Measurements from ENCODE around the gene HS6ST1.

DNA sequence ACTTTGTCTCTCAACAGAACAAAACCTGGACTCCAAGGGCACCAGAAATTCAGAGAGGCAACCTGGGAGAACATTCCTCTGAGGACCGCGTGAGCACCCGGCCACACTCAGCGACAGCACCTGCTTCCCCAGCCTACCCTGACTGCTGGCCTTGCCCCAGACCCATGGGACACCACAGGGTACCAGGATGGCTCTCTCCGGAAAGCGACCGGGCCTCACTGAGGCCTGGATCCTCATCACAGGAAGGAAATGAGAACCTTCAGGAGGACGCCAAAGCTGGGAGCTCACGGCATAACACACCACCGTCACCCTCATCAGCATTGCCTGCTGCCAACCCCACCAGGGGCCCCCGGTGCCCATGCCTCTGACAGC lies 38.9 kb downstream of the HS6ST1 start:
- TF ChIP-seq EZH2phosphoT487 (IDR thresholded peaks at IDR 0.05; ENCODE audit: borderline replicate concordance, low read length): no peak
- TF ChIP-seq EZH2 (IDR thresholded peaks at IDR 0.05; ENCODE audit: low read length, unreplicated experiment): no peak

All from PC-3 (cell line).